Measurements from ENCODE around the gene MPND.

GRCh38 chr19:4310247-4311121 lies 32.9 kb upstream of the MPND start:
- TF ChIP-seq CTCF (IDR thresholded peaks at IDR 0.05 in 2 of 3, conservative IDR thresholded peaks at IDR 0.05 in 1 of 3; ENCODE audit: borderline replicate concordance in 1 of 3, insufficient read depth in 1 of 3, low read depth in 2 of 3, low read length in 2 of 3) = no peak
- no peak for TF ChIP-seq CEBPB (IDR thresholded peaks at IDR 0.05; ENCODE audit: low read depth)
- TF ChIP-seq, protein P1, sequence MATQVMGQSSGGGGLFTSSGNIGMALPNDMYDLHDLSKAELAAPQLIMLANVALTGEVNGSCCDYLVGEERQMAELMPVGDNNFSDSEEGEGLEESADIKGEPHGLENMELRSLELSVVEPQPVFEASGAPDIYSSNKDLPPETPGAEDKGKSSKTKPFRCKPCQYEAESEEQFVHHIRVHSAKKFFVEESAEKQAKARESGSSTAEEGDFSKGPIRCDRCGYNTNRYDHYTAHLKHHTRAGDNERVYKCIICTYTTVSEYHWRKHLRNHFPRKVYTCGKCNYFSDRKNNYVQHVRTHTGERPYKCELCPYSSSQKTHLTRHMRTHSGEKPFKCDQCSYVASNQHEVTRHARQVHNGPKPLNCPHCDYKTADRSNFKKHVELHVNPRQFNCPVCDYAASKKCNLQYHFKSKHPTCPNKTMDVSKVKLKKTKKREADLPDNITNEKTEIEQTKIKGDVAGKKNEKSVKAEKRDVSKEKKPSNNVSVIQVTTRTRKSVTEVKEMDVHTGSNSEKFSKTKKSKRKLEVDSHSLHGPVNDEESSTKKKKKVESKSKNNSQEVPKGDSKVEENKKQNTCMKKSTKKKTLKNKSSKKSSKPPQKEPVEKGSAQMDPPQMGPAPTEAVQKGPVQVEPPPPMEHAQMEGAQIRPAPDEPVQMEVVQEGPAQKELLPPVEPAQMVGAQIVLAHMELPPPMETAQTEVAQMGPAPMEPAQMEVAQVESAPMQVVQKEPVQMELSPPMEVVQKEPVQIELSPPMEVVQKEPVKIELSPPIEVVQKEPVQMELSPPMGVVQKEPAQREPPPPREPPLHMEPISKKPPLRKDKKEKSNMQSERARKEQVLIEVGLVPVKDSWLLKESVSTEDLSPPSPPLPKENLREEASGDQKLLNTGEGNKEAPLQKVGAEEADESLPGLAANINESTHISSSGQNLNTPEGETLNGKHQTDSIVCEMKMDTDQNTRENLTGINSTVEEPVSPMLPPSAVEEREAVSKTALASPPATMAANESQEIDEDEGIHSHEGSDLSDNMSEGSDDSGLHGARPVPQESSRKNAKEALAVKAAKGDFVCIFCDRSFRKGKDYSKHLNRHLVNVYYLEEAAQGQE (IDR thresholded peaks at IDR 0.05; ENCODE audit: low read depth) = no peak
- TF ChIP-seq EZH2phosphoT487 (IDR thresholded peaks at IDR 0.05; ENCODE audit: borderline replicate concordance) = no peak
- TF ChIP-seq JUND (IDR thresholded peaks at IDR 0.05) = no peak
- no peak for TF ChIP-seq POLR2AphosphoS5 (IDR thresholded peaks at IDR 0.05; ENCODE audit: low read depth, low read length)
- TF ChIP-seq POLR2A (IDR thresholded peaks at IDR 0.05; ENCODE audit: borderline replicate concordance, extremely low read depth, insufficient read depth, insufficient read length) = no peak
- TF ChIP-seq EGR1 (IDR thresholded peaks at IDR 0.05; ENCODE audit: low read depth) = no peak
